Pancreas (tissue), 10 donors: Measurements from ENCODE around the gene SMOC2. TPM values are rescaled to one million over a fixed set of nuclear protein-coding genes. Genes with fewer than 3 reads are reported as not detected.
A peak's percentile ranks its signal among the peaks of the same experiment; 100 is the strongest.

Source experiments
- ATAC-seq, 4 donors: fragments of 200-7000 bp; cut with Tn5 transposase; one replicate each; pipeline versions ENCODE4 v1.8.0 to v1.9.1; 2020; ENCODE audit warnings: mild to moderate bottlenecking in 4 of 4, moderate library complexity in 4 of 4
- DNase-seq, 6 donors: peaks; one replicate each; pipeline ENCODE4 v3.0.0-alpha.2; 2020
- FAIRE-seq: peaks from 2 replicates; lab custom pipeline; 2012; peaks lifted over from hg19 to GRCh38; lab: Jason Lieb, UNC
- H3K27ac ChIP-seq, 4 donors: fragments of 200-600 bp; sonication (generic); 1 replicate in 3 of 4; 2 replicates in 1 of 4; pipeline versions ENCODE4 v1.5.0 to v1.8.0; 2020
- H3K27me3 ChIP-seq, 4 donors: fragments of 200-600 bp; one replicate each; pipeline ENCODE4 v1.8.0; 2021
- H3K36me3 ChIP-seq, 3 donors: fragments of 200-600 bp; sonication (generic) in 1 of 3; one replicate each; pipeline versions ENCODE4 v1.5.0 to v1.8.0; 2020 to 2021
- H3K4me1 ChIP-seq, 3 donors: fragments of 200-600 bp; one replicate each; pipeline ENCODE4 v1.8.0; 2021
- H3K4me3 ChIP-seq, 4 donors: fragments of 200-600 bp; sonication (generic) in 2 of 4; one replicate each; pipeline versions ENCODE4 v1.5.0 to v1.8.0; 2020 to 2021
- H3K9me3 ChIP-seq, 4 donors: fragments of 200-600 bp; one replicate each; pipeline ENCODE4 v1.8.0; 2021
- WGBS, 2 donors: extraction: QIAGEN DNeasy Blood & Tissue Kit; methylation state at CpG; one replicate each; pipeline ENCODE4 v1.1.7; 2013; 5-methylcytosine and 5-hydroxymethylcytosine counted together
- intact Hi-C, 3 donors: fragments of 100-400 bp; cut with DNase I; formaldehyde crosslinking; loops; one replicate each; pipeline versions ENCODE4 v1.11.1 to v1.14.2; 2022
- polyA plus RNA-seq, 2 donors: library from polyadenylated mRNA; stranded (reverse); fragments of 200-250 nt; gene quantifications; one replicate each; pipeline ENCODE4 v1.2.3, GENCODE V29; 2013
- total RNA-seq, 6 donors: library from RNA; stranded (reverse); fragmentation: NEBNext Ultra II Directional in 4 of 6; extraction: Animal tissue kit (Norgen Biotek cat#: 25700) in 4 of 6; gene quantifications; one replicate each; pipeline versions ENCODE4 v1.2.1 to v1.2.4, GENCODE V29; 2021 to 2023
- TF ChIP-seq, protein P1 (sequence below), 4 donors: fragments of 200-600 bp; sonication (generic) in 3 of 4; IDR thresholded peaks; one replicate each; pipeline versions ENCODE4 v1.5.0 to v1.8.0; 2021; ENCODE audit warnings: antibody characterized with exemption in 4 of 4
- donor health status: healthy with polysubstance abuse.
- donor health status: DM: no; HTN: no; CAD: no; lungs with moderate emphysema.
- donor health status: DM: no; HTN: no; CAD: no.
- donor health status: control.
- donor health status: control.
- donor health status: Bipolar disorder and iron deficiency.
- donor health status: DM: yes; HTN: yes; CAD: no.
- donor health status: DM: no; HTN: no; CAD: no.
- donor health status: DM: no; HTN: no; CAD: no.
- donor health status: DM: yes; HTN: yes; CAD: no.

SMOC2 gene
- total and polyA plus RNA-seq, 8 donors = 2.5 to 18.4 (median 6.5) TPM

DNA sequence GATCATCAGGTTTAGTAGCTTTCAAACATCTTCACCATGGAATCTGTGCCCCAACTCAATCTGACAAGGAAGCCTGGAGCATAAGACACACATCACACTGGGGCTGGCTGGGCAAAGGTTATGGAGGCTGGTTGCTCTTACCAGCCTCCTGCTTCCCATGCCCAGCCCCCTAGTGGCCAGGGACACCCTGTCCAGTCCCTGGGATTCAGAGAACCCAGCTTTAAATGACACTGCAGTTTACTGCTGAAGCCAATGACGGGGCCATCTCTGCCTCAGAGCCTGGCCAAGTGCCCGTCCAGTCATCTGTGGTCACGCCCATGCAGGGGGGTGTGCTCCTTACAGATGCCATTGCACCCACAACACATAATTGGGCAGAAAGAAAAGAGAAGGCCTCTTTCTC lies 272.9 kb downstream of the SMOC2 start:
- Histone ChIP-seq H3K9me3 (no peaks in the 10 kb centered on the region), H3K4me1 (no peaks in the 10 kb centered on the region), H3K27me3 (no peaks in the 10 kb centered on the region), H3K4me3 (no peak overlapping the region), H3K27ac (no peak overlapping the region), H3K36me3 (no peaks in the 10 kb centered on the region)
- 46 to 70% methylated on average over 3 of the region's 3 CpGs for WGBS, 2 donors
- DNase-seq = peak in 5 of 6 donors; percentile 23 to 71 (median 59)
- intact Hi-C loops = no loop called here
- FAIRE-seq = no peak
- peak; percentile 58 to 89 (median 80) for ATAC-seq
- TF ChIP-seq, protein P1, sequence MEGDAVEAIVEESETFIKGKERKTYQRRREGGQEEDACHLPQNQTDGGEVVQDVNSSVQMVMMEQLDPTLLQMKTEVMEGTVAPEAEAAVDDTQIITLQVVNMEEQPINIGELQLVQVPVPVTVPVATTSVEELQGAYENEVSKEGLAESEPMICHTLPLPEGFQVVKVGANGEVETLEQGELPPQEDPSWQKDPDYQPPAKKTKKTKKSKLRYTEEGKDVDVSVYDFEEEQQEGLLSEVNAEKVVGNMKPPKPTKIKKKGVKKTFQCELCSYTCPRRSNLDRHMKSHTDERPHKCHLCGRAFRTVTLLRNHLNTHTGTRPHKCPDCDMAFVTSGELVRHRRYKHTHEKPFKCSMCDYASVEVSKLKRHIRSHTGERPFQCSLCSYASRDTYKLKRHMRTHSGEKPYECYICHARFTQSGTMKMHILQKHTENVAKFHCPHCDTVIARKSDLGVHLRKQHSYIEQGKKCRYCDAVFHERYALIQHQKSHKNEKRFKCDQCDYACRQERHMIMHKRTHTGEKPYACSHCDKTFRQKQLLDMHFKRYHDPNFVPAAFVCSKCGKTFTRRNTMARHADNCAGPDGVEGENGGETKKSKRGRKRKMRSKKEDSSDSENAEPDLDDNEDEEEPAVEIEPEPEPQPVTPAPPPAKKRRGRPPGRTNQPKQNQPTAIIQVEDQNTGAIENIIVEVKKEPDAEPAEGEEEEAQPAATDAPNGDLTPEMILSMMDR (IDR thresholded peaks at IDR 0.05) = peak; percentile 12 to 50 (median 26)

DNA sequence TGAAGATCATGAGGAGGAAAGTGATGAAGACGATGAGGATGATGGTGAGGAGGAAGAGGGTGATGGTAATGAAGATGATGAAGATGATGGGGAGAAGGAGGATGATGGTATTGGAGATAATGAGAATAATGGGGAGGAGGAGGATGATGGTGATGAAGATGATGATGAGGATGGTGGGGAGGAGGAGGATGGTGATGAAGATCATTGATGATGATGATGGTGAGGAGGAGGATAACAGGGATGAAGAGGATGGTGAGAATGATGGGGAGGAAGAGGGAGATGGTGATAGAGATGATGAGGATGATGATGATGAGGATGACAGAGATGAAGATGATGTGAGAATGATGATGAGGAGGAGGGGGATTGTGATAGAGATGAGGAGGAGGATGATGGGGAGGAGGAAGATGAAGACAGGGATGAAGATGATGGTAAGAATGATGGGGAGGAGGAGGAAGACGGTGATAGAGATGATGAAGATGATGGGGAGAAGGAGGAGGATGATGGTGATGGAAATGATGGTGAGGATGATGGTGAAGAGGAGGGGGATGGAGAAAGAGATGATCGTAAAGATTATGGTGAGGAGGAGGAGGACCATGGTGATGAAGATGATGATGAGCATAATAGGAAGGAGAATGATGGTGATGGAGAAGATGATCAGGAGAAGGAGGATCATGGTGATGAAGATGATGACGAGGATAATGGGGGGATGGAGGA lies 273.7 kb downstream of the SMOC2 start:
- no peaks in the 10 kb centered on the region for H3K9me3 ChIP-seq
- TF ChIP-seq, protein P1 (IDR thresholded peaks at IDR 0.05) = no peak
- H3K4me1 ChIP-seq = no peaks in the 10 kb centered on the region
- no peak overlapping the region for H3K4me3 ChIP-seq
- no peak for FAIRE-seq
- intact Hi-C loops = no loop called here
- WGBS, 2 donors = 65 to 79% methylated on average over 4 of the region's 4 CpGs
- no peaks in the 10 kb centered on the region for H3K27me3 ChIP-seq
- no peak for ATAC-seq
- H3K27ac ChIP-seq = no peak overlapping the region
- H3K36me3 ChIP-seq = no peaks in the 10 kb centered on the region
- no peak for DNase-seq

GRCh38 chr6:168715643-168716481 lies 274.9 kb downstream of the SMOC2 start:
- H3K9me3 ChIP-seq = no peaks in the 10 kb centered on the region
- no peaks in the 10 kb centered on the region for H3K36me3 ChIP-seq
- TF ChIP-seq, protein P1 (IDR thresholded peaks at IDR 0.05) = no peak
- ATAC-seq (no peak), DNase-seq (no peak), FAIRE-seq (no peak)
- no peaks in the 10 kb centered on the region for H3K4me1 ChIP-seq
- no peaks in the 10 kb centered on the region for H3K27me3 ChIP-seq
- no peak overlapping the region for H3K27ac ChIP-seq
- intact Hi-C loops = no loop called here
- H3K4me3 ChIP-seq = no peak overlapping the region
- 62 to 78% methylated on average over 11 of the region's 11 CpGs for WGBS, 2 donors

- no peak for FAIRE-seq
- TF ChIP-seq, protein P1 (IDR thresholded peaks at IDR 0.05) = no peak
- intact Hi-C loops = no loop called here
These were observed 275.6 kb downstream of the SMOC2 start for GRCh38 chr6:168716581-168716980.

More at GRCh38 chr6:168716581-168716980, 275.6 kb downstream of the SMOC2 start:
- Histone ChIP-seq H3K36me3 (no peaks in the 10 kb centered on the region), H3K27ac (no peak overlapping the region), H3K27me3 (no peaks in the 10 kb centered on the region), H3K9me3 (no peaks in the 10 kb centered on the region), H3K4me1 (no peaks in the 10 kb centered on the region), H3K4me3 (no peak overlapping the region)
- no peak for ATAC-seq
- no peak for DNase-seq
- WGBS, 2 donors = 68 to 79% methylated on average over 7 of the region's 7 CpGs
